Measurements from ENCODE around the gene GPR161.

GPR161 gene

DNA sequence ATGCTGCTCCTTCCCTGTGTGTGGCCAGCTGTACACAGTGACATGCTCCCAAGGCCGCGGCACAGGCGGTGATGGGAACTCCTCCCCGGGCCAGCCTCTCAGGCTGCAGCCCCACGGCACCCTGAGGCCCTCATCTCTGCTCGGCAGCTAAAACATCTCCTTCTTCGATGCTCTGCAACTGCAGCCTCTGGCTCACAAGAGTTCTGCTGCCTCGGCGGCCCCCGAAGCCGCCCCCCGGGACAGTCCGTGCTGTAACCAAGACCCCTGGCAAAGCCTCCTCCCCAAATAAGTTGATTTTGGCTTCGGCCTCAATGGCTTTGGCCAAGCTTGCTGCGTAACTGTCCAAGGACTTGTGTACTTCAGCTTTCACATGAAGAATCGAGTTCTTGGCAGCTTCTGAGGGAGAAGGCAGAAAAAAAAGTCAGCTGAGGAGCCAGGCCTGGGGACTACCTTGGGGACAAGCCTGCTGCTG, 51.3 kb downstream of the GPR161 start:
- H3K4me3 ChIP-seq (ENCODE audit: low read depth, low read length): no peak overlapping the region
- in situ Hi-C loops (cut with HindIII; ENCODE audit: low sequenced_read_pairs): no loop called here
- TF ChIP-seq, protein P1, sequence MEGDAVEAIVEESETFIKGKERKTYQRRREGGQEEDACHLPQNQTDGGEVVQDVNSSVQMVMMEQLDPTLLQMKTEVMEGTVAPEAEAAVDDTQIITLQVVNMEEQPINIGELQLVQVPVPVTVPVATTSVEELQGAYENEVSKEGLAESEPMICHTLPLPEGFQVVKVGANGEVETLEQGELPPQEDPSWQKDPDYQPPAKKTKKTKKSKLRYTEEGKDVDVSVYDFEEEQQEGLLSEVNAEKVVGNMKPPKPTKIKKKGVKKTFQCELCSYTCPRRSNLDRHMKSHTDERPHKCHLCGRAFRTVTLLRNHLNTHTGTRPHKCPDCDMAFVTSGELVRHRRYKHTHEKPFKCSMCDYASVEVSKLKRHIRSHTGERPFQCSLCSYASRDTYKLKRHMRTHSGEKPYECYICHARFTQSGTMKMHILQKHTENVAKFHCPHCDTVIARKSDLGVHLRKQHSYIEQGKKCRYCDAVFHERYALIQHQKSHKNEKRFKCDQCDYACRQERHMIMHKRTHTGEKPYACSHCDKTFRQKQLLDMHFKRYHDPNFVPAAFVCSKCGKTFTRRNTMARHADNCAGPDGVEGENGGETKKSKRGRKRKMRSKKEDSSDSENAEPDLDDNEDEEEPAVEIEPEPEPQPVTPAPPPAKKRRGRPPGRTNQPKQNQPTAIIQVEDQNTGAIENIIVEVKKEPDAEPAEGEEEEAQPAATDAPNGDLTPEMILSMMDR (IDR thresholded peaks at IDR 0.05; ENCODE audit: low read depth, low read length): no peak
- no peak for DNase-seq (ENCODE audit: low read depth, low spot score)

DNA sequence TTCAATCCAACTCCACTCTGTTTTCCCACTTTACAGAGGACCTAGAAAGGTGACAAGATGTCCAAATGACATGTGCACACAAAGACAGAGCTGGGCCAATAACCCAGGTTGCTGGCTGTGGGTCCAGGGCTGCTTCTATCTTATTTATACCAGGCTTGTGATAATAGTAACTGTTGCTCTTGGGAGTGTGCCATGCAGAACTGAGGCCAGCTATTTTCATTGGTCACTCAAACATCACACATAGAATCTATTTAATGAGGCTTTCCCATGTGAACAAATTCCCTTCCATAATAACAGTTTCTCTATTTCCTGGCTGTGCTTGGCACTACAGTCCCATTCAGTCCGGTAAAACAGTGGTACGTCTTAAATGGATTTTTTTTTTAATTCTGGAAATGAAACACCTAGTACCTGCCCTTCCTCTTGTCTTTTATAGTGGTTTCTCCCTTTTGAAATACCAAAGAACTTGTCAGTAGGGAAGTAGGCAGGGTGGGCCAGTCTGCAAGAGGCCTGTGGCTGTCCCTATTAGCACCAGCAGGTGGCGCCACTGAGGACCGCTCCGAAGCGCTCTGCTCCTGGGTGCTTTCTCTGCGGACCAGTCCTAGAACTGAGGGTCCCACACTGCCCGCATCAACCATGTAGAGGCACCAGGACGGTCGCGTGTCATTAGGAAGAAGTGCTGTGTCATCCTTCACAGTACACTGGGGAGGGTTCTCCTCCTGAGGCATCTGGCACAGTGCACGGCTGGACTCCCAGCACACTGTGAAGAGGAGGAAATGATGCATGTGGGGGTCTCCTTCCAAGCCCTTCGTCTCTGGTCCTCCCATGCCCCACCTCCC, 52.1 kb downstream of the GPR161 start:
- H3K4me3 ChIP-seq (ENCODE audit: low read depth, low read length): no peak overlapping the region
- in situ Hi-C loops (cut with HindIII; ENCODE audit: low sequenced_read_pairs): no loop called here
- TF ChIP-seq, protein P1 (IDR thresholded peaks at IDR 0.05; ENCODE audit: low read depth, low read length): peak; percentile 94
- peak; percentile 40 for DNase-seq (ENCODE audit: low read depth, low spot score)

DNA sequence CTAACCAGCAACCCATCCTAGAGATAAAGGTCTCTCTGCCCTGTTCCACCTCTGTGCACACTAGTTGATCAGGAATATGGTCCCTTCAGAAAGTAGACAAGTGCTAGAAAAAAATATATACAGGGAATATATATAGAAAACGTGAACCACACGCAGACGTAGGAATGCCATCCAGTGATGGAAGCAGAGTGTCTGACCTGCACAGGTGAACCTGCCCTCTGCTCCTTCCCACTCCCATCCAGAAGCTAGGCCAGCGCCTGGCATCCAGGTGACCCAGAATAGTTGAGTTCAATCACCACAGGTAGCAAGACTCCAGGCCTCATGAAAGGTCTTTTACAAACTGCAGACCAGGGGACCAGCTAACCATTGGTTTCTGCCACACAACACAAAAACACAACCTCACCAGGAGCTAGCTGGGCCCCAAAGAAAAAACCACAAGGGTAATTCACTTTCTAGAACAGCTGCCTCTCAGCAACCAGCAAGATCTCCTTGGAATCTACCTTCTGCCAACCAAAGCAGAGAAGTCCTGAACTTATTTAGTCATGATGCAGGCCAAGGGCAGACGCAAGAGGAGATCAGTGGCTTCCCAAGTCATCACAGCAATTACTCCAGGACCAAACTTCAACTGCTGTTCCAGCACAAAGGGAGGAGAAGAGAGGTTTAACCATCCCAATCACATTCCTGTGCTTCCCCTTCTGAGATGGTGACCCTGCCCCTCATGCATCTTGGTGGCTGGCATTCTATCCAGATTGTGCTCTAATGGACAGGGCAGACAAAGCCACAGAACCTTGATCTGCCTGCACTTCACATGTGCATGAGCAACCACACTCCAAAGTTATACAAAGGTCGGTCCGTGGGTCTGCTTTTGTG, 53.0 kb downstream of the GPR161 start:
- DNase-seq (ENCODE audit: low read depth, low spot score): no peak
- in situ Hi-C loops (cut with HindIII; ENCODE audit: low sequenced_read_pairs): no loop called here
- TF ChIP-seq, protein P1 (IDR thresholded peaks at IDR 0.05; ENCODE audit: low read depth, low read length): no peak
- H3K4me3 ChIP-seq (ENCODE audit: low read depth, low read length): no peak overlapping the region

DNA sequence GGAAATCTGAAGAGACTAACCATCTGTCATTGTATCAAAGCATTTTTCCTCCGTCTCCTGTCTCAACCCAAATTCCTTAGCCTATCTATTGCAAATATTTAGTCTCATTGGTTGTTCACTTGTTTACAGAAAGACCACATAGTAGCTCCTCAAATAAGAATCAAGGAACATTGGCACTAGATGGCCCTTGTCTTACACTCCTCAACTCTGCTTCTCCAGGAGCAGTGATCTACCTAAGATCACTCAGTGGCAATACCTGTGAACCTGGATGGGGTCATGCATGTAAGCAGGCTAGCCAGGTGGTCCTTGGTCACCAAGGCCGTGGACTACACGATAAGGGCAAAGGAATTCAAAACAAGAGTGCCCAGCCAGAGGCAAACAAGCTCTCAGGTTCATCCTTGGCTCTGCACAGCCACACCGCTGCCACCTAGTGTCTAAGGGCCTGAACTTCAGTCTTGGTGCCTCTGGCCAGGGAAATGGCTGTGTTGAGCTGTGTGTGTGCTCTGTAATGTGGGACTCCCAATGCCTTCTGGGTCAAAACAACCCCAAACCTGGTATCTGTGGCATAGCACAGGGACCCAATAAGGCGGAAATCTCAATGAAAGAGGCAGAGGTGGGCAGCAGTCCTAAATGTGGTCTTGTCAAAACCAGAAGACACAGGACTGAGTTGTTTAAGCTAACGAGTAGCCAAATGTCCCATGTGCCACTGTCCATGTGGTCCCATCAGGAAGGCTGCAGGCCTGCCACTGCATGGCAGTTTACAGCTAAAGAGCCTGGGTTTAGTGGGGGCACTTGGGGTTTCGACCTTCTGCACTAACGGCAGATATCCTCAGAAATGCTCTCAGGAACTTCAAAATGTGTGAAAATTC, 54.5 kb downstream of the GPR161 start:
- DNase-seq (ENCODE audit: low read depth, low spot score): peak; percentile 72
- in situ Hi-C loops (cut with HindIII; ENCODE audit: low sequenced_read_pairs): no loop called here
- no peak overlapping the region for H3K4me3 ChIP-seq (ENCODE audit: low read depth, low read length)
- TF ChIP-seq, protein P1 (IDR thresholded peaks at IDR 0.05; ENCODE audit: low read depth, low read length): peak; percentile 97

DNA sequence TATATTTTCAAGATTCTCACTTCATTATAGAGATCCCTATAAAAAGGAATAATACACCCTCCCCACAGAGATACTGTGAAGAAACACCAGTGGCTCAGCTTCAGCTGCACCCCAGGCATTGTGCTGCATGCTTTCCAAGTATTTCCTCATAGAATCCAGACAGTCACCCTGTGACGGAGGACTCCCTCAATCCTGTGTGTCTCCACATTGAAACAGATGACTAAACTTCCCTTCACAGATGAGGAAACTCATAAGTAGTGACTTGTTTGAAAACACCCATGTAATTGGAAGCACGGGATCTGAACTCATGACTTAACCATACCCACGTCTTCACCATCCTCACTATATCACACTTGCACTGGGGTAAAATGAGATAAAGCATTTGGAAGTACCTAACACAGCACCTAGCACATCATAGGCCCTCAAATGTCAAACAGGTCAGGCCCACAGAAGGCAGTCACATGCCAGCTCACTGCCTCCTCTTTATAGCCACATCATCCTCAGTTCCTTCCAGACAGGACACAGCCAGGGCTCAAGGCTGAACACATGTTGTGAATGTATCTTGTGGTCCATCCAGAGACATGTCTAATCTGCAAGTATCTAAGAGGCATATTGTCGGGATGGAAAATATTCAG, 55.2 kb downstream of the GPR161 start:
- H3K4me3 ChIP-seq (ENCODE audit: low read depth, low read length): no peak overlapping the region
- TF ChIP-seq, protein P1 (IDR thresholded peaks at IDR 0.05; ENCODE audit: low read depth, low read length): no peak
- peak; percentile 45 for DNase-seq (ENCODE audit: low read depth, low spot score)
- in situ Hi-C loops (cut with HindIII; ENCODE audit: low sequenced_read_pairs): no loop called here

All from astrocyte of the spinal cord (primary cell).